ENCODE data around the gene FOXP1.

FOXP1 gene

GRCh38 chr3:71218508-71218907 is 365.0 kb downstream of the FOXP1 start:
- no peak for FAIRE-seq
- TF ChIP-seq PAX5 (IDR thresholded peaks at IDR 0.05; ENCODE audit: insufficient read depth, low read length, severe bottlenecking) (no peak), TAF1 (IDR thresholded peaks at IDR 0.05; ENCODE audit: low read depth, low read length) (no peak), POU2F2 (IDR thresholded peaks at IDR 0.05; ENCODE audit: low read depth, low read length) (no peak), SPI1 (IDR thresholded peaks at IDR 0.05; ENCODE audit: low read depth, low read length) (no peak), POLR2AphosphoS5 (IDR thresholded peaks at IDR 0.05; ENCODE audit: low read depth, low read length) (no peak), POLR2A (IDR thresholded peaks at IDR 0.05; ENCODE audit: low read depth, low read length) (no peak)

GRCh38 chr3:71217640-71218222 is 365.8 kb downstream of the FOXP1 start:
- no peak for FAIRE-seq
- no peak for TF ChIP-seq POLR2A (IDR thresholded peaks at IDR 0.05; ENCODE audit: low read depth, low read length)
- TF ChIP-seq SPI1 (IDR thresholded peaks at IDR 0.05; ENCODE audit: low read depth, low read length) = no peak
- no peak for TF ChIP-seq TAF1 (IDR thresholded peaks at IDR 0.05; ENCODE audit: low read depth, low read length)
- no peak for TF ChIP-seq POLR2AphosphoS5 (IDR thresholded peaks at IDR 0.05; ENCODE audit: low read depth, low read length)
- TF ChIP-seq PAX5 (IDR thresholded peaks at IDR 0.05; ENCODE audit: insufficient read depth, low read length, severe bottlenecking) = no peak
- no peak for TF ChIP-seq POU2F2 (IDR thresholded peaks at IDR 0.05; ENCODE audit: low read depth, low read length)
- no peak for DNase-seq (ENCODE audit: insufficient read length, low spot score)

More at GRCh38 chr3:71218508-71218907, 365.0 kb downstream of the FOXP1 start:
- no peak for DNase-seq (ENCODE audit: insufficient read length, low spot score)

- DNase-seq (ENCODE audit: insufficient read length, low spot score) (no peak), FAIRE-seq (no peak)
- no peak for TF ChIP-seq SPI1 (IDR thresholded peaks at IDR 0.05; ENCODE audit: low read depth, low read length)
- no peak for TF ChIP-seq TAF1 (IDR thresholded peaks at IDR 0.05; ENCODE audit: low read depth, low read length)
- no peak for TF ChIP-seq PAX5 (IDR thresholded peaks at IDR 0.05; ENCODE audit: insufficient read depth, low read length, severe bottlenecking)
- no peak for TF ChIP-seq POU2F2 (IDR thresholded peaks at IDR 0.05; ENCODE audit: low read depth, low read length)
- TF ChIP-seq POLR2A (IDR thresholded peaks at IDR 0.05; ENCODE audit: low read depth, low read length) = no peak
- no peak for TF ChIP-seq POLR2AphosphoS5 (IDR thresholded peaks at IDR 0.05; ENCODE audit: low read depth, low read length)
These were observed 368.2 kb downstream of the FOXP1 start for GRCh38 chr3:71215351-71215750.

GRCh38 chr3:71214797-71215196 is 368.7 kb downstream of the FOXP1 start:
- no peak for TF ChIP-seq POLR2AphosphoS5 (IDR thresholded peaks at IDR 0.05; ENCODE audit: low read depth, low read length)
- TF ChIP-seq TAF1 (IDR thresholded peaks at IDR 0.05; ENCODE audit: low read depth, low read length) = no peak
- TF ChIP-seq SPI1 (IDR thresholded peaks at IDR 0.05; ENCODE audit: low read depth, low read length) = no peak
- no peak for TF ChIP-seq POU2F2 (IDR thresholded peaks at IDR 0.05; ENCODE audit: low read depth, low read length)
- no peak for TF ChIP-seq PAX5 (IDR thresholded peaks at IDR 0.05; ENCODE audit: insufficient read depth, low read length, severe bottlenecking)
- no peak for TF ChIP-seq POLR2A (IDR thresholded peaks at IDR 0.05; ENCODE audit: low read depth, low read length)
- FAIRE-seq = no peak

GRCh38 chr3:71214016-71214415 is 369.5 kb downstream of the FOXP1 start:
- no peak for TF ChIP-seq TAF1 (IDR thresholded peaks at IDR 0.05; ENCODE audit: low read depth, low read length)
- no peak for TF ChIP-seq POLR2AphosphoS5 (IDR thresholded peaks at IDR 0.05; ENCODE audit: low read depth, low read length)
- TF ChIP-seq SPI1 (IDR thresholded peaks at IDR 0.05; ENCODE audit: low read depth, low read length) = no peak
- no peak for FAIRE-seq
- no peak for DNase-seq (ENCODE audit: insufficient read length, low spot score)

More at GRCh38 chr3:71214797-71215196, 368.7 kb downstream of the FOXP1 start:
- no peak for DNase-seq (ENCODE audit: insufficient read length, low spot score)

GRCh38 chr3:71211083-71211482 is 372.4 kb downstream of the FOXP1 start:
- DNase-seq (ENCODE audit: insufficient read length, low spot score) (no peak), FAIRE-seq (no peak)
- TF ChIP-seq TAF1 (IDR thresholded peaks at IDR 0.05; ENCODE audit: low read depth, low read length) (no peak), POLR2AphosphoS5 (IDR thresholded peaks at IDR 0.05; ENCODE audit: low read depth, low read length) (no peak), POLR2A (IDR thresholded peaks at IDR 0.05; ENCODE audit: low read depth, low read length) (no peak), POU2F2 (IDR thresholded peaks at IDR 0.05; ENCODE audit: low read depth, low read length) (no peak), SPI1 (IDR thresholded peaks at IDR 0.05; ENCODE audit: low read depth, low read length) (no peak), PAX5 (IDR thresholded peaks at IDR 0.05; ENCODE audit: insufficient read depth, low read length, severe bottlenecking) (no peak)

- FAIRE-seq (no peak), DNase-seq (ENCODE audit: insufficient read length, low spot score) (no peak)
- no peak for TF ChIP-seq POLR2AphosphoS5 (IDR thresholded peaks at IDR 0.05; ENCODE audit: low read depth, low read length)
These were observed 373.1 kb downstream of the FOXP1 start for GRCh38 chr3:71210257-71211007.

- TF ChIP-seq POLR2A (IDR thresholded peaks at IDR 0.05; ENCODE audit: low read depth, low read length) = no peak
- TF ChIP-seq TAF1 (IDR thresholded peaks at IDR 0.05; ENCODE audit: low read depth, low read length) = no peak
- TF ChIP-seq POU2F2 (IDR thresholded peaks at IDR 0.05; ENCODE audit: low read depth, low read length) = no peak
- no peak for TF ChIP-seq SPI1 (IDR thresholded peaks at IDR 0.05; ENCODE audit: low read depth, low read length)
- no peak for TF ChIP-seq POLR2AphosphoS5 (IDR thresholded peaks at IDR 0.05; ENCODE audit: low read depth, low read length)
- FAIRE-seq = no peak
- DNase-seq (ENCODE audit: insufficient read length, low spot score) = no peak
These were observed 375.1 kb downstream of the FOXP1 start for GRCh38 chr3:71208211-71209095.

- DNase-seq (ENCODE audit: insufficient read length, low spot score) = no peak
- no peak for FAIRE-seq
- TF ChIP-seq TAF1 (IDR thresholded peaks at IDR 0.05; ENCODE audit: low read depth, low read length) (no peak), POLR2A (IDR thresholded peaks at IDR 0.05; ENCODE audit: low read depth, low read length) (no peak)
These were observed 375.9 kb downstream of the FOXP1 start for GRCh38 chr3:71207632-71208031.
